SH-SY5Y (cell line): Measurements from ENCODE around the gene TNFRSF4.

Experiments used
- GATA2 ChIP-seq: IDR thresholded peaks from 2 replicates; pipeline ENCODE4 v1.6.1; 2011; ENCODE audit warnings: mild to moderate bottlenecking, low read depth, low read length
- GATA3 ChIP-seq: IDR thresholded peaks from 2 replicates; pipeline ENCODE4 v1.6.1; 2011; ENCODE audit warnings: low read depth, mild to moderate bottlenecking, low read length, moderate library complexity

TNFRSF4 gene

GRCh38 chr1:1171546-1172340 lies 42.2 kb downstream of the TNFRSF4 start:
- no peak for TF ChIP-seq GATA3
- no peak for TF ChIP-seq GATA2

DNA sequence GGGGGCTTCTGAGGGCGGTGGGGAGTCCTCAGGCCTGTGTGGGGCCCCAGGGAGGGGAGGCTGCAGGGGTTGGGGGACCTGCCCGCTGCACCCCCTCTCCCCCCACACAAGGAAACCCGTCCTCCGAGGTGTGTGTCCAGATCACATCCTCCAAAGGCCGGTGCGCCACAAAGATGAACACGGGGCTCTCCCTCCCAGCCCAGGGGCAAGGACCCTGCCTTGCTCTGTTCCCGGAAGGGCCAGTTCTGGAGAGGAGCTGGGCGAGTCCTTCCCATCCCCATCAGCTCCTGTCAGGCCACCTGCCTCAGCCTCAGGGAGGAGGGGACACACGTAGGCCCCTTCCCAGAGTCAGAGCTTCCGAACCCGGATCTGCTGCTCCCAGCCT lies 42.8 kb downstream of the TNFRSF4 start:
- TF ChIP-seq GATA3 (no peak), GATA2 (no peak)

DNA sequence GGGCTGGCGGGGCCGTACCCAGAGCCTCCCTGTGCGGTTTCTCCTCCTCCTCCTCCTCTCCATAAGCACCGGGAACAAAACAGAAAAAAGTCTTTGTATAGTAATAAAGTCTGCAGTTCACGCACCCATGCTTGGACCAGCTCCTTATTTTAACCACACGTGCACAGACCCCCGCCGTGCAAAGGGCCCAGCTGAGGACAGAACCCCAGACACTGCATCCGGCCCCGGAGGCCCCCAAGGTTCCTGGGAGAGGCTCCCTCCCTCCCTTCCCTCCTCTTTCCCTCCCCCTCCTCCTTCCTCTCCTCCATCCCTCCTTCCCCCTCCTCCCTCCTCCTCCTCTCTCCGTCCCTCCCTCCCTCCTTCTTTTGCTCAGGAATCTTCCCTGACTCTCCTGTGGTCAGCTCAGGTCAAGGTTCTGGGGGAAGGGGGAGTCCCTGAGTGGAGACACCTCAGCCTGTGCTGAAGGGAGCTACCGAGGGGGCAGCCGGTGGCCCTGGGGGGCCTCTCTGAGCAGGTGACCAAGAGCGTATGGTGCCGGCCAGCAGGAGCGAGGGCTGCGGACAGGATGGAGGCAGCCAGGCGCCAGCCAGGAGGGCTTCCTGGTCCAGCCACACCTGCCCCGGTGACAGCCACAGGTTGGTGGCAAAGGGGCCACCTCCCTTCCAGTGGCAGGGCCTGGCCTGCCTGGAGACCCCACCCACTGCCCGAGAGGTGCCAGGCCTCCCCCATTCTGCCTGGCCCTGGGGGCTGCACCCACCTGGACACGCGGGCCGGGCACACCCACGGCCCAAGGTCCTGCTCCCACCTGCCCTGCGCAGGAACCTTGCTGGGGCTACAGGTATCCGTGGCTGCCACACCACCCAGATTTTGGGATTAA lies 43.5 kb downstream of the TNFRSF4 start:
- no peak for TF ChIP-seq GATA2
- no peak for TF ChIP-seq GATA3

DNA sequence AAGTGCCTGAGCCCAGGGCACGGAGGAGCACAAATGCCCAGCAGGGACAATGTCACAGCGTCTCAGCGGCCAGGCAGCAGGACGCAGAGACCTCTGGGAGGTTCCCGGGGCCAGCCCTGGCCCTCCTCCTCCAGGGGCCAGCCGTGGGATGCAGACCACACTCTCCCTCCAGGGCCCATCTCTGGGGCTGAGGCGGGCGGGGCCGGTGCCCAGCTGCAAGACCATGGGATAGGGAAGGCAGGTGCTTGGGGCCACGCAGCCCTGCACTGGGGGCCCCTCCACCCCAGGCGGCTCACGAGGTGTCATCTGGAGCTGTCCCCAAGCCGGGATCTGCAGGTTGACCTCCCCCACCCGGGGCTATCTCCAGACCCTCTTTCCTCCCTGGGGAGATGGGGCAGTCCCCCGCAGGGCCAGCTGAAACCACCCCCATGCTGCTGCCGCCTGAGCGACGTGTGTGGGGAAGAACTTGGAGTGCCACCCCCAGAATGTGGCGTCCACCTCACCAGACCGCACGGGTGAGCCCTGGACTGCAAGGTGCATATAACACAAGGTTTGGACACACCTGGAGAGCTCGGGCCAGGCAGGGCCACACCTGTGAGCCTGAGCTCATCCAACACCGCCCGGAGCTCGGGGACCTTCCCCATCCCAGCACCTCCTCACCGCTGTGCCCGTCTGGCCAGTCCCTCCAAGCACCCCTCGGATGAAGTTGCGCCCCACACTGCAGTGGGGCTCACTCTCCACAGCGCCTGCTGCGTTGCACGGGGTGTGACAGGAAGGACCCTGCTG lies 44.3 kb downstream of the TNFRSF4 start:
- TF ChIP-seq GATA2: no peak
- no peak for TF ChIP-seq GATA3

GRCh38 chr1:1168451-1169411 lies 45.2 kb downstream of the TNFRSF4 start:
- no peak for TF ChIP-seq GATA3
- no peak for TF ChIP-seq GATA2

GRCh38 chr1:1167841-1168450 lies 46.0 kb downstream of the TNFRSF4 start:
- TF ChIP-seq GATA3 (no peak), GATA2 (no peak)

GRCh38 chr1:1167398-1167821 lies 46.5 kb downstream of the TNFRSF4 start:
- TF ChIP-seq GATA3 (no peak), GATA2 (no peak)

DNA sequence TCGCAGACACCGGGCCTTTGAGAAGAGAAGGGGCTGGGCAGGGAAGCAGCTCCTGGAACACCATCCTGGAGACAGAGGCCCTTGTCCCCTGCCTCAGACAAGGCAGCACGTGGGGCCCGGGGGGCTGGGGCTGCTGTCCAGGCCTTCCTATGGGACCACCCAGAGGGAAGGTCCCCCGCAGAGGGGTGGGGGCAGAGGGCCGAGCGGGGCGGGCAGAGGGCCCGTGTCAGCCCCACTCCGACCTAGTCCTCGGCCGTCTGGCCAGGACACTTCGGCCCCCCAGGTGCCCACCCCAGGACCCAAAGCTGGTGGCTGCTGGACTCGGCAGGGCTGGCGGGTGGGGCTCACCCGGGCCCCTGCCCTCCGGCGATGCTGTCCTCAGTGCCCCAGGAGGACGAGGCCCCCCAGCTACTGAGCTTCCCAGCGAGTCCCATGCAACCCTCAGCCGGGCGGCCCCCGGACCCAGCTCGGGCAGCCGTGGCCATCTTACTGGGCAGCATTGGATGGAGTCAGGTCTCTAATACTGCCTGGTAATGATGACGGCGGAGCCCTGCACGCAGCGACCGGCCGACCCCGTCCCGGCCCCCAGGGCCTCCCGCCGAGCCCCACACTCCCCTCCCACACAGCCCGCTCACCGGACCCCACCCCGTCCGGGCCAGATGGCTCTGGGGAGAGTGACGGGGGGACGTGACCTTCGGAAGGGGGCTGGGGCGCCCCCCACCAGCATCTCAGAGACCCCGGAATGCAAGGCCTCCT lies 47.1 kb downstream of the TNFRSF4 start:
- TF ChIP-seq GATA2 (no peak), GATA3 (no peak)

- TF ChIP-seq GATA3: no peak
- TF ChIP-seq GATA2: no peak
These were observed 48.0 kb downstream of the TNFRSF4 start for GRCh38 chr1:1165900-1166421.

- TF ChIP-seq GATA2 (no peak), GATA3 (no peak)
These were observed 48.5 kb downstream of the TNFRSF4 start for GRCh38 chr1:1165485-1165884.

DNA sequence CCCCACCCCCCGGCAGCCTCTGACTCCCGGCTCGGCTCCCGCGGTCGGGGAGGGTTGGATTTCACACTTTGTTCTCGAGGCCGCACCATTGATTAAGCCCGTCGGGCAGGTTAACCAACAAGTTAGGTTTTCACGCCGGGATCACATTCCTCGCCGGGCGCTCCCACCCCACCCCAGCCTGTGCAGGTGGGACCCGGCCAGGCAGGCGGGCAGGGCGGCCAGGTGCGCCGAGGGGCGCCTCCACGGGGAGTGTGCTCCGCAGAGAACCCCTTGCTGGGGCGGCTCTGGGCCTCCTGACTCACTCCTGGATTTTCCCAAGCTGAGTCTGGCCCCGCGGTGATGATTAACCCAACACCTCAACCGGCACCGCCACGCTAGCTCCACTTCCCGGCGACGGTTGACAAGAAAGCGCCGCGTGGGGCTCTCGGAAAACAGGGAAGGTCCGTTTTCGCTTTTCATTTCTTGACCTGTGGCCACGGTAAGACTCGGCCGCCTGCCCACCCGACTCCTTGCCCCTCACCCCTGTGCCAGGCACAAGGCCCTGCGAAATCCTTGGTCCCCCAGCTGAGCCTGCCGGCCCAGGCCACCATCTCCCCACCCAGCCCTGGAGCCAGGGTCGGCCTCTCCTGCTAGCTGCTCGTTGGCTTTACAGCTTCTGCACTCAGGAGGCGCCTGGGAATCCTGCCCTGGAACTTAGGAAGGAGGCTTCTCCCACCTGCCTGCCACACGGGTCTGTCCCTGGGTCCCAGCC lies 49.1 kb downstream of the TNFRSF4 start:
- TF ChIP-seq GATA3: no peak
- no peak for TF ChIP-seq GATA2

GRCh38 chr1:1164361-1164700 lies 49.6 kb downstream of the TNFRSF4 start:
- TF ChIP-seq GATA3 (no peak), GATA2 (no peak)
